HG03575 (cell line): ENCODE data around the gene ADAM15.

Source experiments
- ATAC-seq: cut with Tn5 transposase; IDR thresholded peaks from one replicate; pipeline ENCODE4 v1.9.1; 2021; ENCODE audit not compliant: unreplicated experiment, insufficient number of reproducible peaks, low FRiP score; ENCODE audit errors: extremely low read depth

ADAM15 gene, protein sequence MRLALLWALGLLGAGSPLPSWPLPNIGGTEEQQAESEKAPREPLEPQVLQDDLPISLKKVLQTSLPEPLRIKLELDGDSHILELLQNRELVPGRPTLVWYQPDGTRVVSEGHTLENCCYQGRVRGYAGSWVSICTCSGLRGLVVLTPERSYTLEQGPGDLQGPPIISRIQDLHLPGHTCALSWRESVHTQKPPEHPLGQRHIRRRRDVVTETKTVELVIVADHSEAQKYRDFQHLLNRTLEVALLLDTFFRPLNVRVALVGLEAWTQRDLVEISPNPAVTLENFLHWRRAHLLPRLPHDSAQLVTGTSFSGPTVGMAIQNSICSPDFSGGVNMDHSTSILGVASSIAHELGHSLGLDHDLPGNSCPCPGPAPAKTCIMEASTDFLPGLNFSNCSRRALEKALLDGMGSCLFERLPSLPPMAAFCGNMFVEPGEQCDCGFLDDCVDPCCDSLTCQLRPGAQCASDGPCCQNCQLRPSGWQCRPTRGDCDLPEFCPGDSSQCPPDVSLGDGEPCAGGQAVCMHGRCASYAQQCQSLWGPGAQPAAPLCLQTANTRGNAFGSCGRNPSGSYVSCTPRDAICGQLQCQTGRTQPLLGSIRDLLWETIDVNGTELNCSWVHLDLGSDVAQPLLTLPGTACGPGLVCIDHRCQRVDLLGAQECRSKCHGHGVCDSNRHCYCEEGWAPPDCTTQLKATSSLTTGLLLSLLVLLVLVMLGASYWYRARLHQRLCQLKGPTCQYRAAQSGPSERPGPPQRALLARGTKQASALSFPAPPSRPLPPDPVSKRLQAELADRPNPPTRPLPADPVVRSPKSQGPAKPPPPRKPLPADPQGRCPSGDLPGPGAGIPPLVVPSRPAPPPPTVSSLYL

DNA sequence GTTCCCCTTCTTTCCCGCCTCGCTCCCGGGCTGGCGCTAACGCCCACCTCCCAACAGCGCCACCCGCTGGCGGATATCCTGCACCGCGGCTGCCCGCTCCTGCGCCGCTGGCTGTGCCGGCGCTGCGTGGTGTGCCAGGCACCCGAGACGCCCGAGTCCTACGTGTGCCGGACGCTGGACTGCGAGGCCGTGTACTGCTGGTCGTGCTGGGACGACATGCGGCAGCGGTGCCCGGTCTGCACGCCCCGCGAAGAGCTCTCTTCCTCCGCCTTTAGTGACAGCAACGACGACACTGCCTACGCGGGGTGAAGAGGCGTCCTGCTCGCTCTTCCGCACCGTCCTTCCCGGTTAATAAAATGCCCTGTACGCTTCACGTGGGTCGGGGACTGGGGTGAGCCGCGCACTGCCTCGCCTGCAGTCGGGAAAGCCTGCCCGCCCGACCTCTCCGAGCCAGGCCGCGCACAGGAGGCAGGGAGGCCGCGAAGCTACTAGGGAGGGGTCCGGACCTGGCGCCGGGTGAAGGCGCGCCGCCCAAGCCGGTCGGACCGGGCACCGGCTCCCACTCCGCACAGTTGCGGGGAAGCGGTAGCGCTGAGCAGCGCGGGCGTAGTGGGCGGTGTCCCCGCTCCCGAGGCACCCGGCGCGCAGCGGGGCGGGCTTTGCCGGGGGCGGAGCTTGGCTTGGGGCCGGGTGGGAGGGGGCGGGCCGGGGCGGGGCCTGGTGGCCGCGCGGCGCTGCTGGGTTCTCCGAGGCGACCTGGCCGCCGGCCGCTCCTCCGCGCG lies at the start of gene ADAM15:
TSS of gene ADAM15 (plus strand) at position 757 of the 782 bp plus-strand sequence. CDS start 71 bp downstream, outside the sequence.
- no peak for ATAC-seq

DNA sequence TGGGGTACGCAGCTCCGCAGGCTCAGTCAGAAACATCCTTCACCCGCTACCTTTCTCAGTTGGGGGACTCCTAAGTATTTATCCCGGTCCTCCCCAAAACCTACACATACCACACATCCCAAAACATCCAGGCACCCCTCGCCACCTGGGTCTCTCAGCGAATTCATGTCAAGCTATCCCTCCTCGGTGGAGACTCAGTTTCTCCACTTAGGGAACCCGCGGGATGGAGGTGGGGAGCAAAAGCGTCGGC lies 49.8 kb upstream of the ADAM15 start:
- no peak for ATAC-seq

DNA sequence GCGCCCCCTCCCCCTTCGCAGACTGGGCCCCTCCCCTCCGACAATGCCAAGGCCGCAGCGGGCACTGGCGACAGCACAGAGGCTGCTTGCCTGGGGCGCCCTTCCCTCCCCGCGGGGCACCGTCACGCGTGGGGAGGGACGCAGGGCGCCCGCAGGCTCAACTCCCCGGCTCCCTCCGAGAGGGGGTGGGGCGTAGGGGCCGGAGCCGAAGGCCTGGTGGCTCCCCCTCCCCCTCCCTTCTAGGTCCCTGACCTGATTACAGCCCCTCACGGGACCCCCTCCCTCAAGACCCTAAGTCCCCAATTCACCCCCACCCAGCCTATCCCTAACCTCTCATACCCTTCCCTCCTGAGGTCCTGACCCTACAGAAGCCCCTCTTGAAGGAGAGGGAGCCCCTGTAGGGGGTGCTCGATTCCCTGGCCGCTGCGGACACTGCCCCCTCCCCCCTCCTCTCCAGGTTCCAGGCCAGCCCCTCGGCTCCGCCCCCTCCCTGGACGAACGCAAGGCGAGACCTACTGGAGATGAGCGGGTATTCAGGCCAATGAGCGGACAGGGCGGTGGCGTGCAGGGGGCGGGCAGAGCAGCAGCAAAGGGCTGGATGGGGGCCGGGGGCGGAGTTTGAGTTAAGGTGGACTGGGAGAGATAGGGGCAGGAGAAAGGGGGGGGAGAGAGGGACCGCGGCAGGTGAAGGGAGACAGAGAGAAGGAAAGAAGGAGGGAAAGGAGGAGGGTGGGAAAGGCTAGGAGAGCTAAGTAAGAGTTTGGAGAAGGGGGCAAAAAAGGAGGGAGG lies 49.2 kb upstream of the ADAM15 start:
- ATAC-seq, result no peak

DNA sequence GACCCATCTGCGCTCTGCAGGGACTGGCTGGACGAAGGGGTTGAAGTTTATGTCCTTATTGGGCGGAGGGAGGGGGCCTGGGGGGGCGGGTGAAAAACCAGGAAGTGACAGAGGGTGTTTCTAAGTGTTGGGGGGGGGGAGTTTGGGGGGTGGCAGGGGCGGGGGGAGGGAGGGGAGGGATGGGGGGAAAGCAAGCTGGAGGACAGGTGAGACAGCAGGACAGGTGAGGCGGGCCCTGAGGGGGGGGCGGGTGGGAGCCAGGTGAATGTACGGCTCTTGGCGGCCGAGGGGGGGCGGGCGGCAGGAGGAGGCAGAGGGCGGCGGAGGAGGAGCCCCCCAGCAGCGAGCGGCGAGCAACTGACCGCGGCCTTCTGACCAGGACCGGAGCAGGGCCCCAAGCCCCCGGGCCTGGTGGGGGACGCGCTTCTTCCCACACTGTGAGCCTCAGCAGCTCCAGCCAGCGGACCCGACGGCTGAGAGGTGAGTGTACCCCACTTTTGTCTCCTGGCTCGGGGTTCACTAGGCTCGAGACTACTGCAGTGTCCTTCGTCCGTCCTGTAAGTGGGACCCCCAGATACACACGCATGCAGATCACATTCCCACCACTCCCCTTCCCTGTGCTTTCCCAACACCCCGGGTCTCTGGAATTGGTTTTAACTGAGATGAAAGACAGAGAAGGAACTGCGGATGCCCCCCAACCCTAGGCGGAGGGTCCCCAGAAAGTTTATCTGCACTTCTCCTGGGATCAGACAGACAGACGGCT lies 48.5 kb upstream of the ADAM15 start, which contains the start of gene ZBTB7B:
TSS of gene ZBTB7B (plus strand) at position 339 of the 763 bp plus-strand sequence. CDS start 11,859 bp downstream, outside the sequence.
- no peak for ATAC-seq

DNA sequence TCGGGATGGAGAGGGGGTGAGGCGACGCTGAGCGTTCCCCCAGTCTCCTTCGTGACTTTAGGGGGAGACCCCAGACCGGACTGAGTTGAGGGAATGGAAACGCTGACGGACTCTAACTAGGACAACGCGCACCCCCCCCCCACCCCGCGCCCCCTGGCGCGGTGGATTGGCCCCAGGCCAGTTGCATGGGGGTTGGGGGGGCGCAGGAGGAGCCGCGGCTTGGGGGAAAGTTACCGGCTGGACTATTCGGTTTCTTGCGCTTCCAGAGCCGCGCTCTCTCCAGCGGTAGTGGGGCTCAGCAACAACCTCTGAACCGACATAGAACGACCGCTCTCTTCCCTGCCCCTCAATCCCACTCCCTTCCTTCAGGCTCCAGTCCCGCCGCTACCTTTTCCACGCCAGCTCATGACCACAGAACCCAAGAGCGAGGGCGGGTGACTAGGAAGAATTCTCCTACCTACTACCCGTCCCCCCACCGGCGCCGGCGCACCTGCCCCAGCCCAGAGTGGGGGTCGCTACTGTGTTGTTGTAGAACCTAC lies 47.8 kb upstream of the ADAM15 start:
- no peak for ATAC-seq

DNA sequence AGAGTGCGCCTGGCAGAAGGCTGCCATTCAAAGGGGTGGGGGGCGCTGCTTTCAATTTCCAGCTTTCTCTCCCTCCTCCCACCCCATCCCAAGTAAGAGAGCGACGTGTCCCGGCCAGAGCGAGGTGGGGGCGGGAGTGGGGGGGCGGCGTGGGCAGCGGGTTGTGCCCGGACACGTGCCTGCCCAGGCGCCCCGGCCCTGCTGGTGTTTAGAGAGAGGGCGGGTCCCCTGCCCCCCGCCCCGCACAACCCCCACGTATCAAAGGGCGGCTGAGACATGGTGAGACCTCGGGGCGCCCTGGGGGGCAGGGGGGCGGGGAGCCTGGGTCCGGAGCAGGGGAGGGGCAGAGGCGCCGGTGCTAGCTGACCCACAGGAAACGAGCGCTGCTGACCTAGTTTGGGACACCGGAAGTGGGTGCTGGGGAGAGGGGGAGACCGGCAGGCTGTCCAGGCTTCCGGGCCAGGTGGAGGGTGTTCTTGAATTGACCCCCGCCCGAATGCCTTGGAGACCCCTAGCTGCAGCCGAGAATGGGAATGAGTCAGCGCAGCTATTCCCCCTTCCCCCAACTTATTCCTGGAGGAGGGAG lies 47.3 kb upstream of the ADAM15 start:
- no peak for ATAC-seq

DNA sequence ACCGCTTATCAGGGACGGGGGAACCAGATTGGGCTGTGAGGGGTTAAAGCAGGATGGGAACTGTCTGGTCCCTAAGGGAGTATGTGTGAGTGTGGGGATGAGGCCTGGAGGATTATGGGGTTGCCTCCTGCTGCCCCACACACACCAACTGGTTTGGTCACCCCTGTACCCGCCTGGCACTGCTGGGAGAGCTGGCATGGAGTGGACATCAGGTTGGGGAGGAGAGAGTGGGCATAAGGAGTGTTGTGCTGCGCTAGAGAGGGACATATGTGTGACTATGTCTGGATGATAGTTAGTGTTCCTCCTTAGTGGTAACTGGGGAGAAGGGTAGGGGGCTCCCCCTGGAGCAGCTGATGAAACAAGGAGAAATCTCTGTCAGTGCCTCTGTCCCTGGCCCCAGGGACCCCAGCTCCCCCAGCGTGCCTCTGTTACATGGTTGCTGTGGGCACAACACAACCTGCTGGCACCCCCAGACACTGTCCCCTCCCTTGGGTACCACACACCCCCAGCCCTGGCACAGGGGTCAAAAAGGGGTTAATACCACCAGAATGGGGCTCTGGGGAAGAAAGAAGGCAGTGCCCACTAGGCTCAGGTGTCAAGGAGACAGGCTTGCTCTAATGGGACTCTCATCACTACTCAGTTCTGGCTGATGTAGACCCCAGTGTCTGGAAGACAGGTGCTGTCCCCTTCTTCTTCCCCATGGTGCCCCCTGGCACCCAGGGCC lies 46.6 kb upstream of the ADAM15 start:
- no peak for ATAC-seq

DNA sequence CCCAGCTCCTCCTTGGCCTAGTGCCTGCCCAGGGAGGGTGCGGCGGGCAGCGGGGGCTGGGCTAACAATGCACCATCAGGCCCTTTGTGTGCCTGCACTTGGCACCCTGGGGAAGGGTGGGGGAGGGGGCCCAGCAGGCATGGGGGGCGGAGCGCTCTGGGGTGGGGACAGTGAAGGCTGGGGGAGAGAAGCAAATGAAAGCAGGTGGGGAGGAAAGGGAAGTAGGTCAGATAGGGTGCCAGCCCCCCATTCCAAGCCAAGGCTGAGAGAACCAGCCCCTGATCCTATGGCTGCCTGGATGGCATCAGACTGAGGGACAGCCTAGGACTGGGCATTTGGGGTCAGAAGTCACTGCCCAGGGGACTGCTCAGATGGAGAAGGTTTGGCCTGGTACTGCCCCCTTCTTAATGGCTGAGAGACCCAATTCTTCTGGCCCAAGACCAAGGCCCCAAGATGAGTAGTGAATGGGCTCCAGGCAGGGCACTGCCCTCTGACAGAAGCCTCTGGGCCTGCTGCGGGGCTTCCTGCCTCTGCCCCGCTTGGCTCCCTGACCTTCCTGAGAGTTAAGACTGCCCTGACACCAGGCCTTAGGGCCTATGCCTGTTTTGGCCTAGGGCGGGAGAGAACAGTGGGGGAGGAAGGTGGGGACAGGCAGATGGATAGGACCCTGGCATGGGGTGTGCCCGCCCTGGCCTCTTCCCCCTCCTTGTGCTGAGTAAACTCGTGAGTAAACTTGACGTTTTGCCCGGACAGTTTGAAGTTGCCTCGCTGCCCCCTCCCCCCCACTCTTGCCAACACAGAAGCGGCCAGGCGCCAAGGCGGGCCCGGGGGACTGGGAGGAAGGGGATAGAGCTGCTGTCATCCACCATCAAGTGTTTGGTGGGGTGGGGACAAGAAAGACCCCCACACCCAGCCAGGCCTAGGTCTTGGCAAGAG lies 45.8 kb upstream of the ADAM15 start:
- no peak for ATAC-seq

DNA sequence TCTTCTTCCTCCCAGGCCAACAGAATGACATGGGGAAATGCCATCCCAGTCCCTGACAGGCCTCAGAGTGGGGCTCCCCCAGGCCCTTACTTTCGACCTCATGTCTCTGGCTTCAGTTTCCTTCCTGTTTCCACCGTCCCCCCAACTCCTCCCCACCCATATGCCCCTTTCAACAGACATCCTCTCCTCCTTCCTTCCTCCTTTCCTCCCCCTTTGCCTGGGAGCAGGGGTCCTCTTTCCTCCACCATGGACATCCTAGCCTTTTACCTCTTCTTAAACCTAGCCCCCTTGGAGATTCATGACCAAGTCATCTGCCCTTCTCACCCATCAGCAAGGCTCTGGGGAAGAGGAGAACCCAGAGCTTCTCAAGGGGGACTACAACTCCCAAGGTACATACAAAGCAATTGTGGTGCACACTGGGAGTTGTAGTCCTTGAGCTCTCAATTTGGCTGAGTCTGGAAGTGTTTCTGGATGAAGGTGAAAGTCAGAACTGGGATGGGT lies 44.5 kb upstream of the ADAM15 start:
- no peak for ATAC-seq

DNA sequence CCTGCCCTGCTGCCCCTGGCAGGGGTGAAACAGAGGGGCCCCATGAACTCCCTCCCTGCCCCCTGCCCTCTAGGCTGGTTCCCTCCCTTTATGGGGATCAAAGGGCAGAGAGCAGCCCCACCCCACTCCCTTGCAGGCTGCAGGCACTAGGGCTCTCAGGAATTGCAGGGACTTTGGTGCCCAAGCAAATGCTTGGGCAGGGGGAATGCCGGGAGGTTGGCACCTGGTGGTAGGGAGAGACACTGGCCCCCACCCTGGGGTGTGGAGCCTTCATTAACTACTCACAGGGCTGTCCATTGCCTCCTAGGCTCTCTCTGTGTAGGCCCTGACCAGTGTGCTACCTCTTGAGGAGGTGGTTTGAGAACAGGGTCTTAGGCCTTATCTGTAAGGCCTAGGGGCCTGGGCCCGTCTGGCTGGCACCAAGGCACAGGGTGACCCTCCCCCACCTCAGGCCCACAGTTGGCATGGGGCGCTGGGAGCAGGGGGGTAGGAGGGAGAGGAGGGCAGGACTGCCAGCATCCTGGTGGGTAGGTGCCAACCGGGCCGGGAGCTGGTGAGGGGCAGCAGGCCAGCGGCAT lies 43.8 kb upstream of the ADAM15 start:
- ATAC-seq, result no peak

DNA sequence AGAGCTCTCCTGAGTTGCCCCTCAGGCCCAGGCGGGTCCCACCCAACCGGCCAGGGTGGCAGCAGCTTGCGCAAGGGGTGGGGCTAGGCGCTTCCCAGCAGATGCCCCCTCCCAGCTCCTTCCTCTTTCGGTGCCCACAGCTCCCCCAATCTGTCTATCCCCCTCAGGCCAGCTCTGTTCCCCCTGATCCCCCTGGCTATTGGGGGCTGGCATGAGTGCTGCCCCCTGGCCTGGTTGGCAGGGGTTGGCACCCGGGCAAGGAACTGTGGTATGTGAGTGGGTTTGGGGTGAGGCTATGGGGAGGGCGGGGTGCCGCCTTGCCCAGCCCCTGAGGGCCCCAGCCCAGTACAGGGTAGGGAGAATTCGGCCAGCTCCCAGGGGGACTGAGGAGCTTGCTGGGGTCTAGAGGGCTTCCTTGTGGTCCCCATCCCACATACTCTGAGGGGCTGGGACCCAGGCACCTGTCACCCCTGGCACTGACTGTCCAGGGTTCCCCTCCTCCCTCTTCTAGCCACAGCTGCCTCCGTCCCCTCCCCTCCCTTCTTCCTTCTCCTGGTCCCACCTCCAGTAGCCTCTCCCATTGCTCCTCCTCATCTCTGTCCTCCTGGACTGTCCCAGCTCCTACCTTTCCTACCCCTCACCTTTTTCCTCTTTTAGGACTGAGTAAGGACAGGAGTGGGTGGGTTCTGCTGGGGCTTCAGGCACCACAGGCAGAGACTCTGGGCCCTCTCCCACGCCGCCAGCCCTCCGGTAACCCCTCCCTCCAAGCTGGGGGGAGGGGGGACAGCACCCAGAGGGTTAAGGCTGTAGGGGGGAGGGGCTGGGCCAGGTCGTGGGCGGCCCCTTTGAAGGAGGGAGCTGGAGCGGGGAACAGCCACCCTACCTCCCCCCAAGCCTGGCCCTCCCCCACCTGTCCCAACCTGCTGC lies 42.8 kb upstream of the ADAM15 start:
- ATAC-seq, result no peak

DNA sequence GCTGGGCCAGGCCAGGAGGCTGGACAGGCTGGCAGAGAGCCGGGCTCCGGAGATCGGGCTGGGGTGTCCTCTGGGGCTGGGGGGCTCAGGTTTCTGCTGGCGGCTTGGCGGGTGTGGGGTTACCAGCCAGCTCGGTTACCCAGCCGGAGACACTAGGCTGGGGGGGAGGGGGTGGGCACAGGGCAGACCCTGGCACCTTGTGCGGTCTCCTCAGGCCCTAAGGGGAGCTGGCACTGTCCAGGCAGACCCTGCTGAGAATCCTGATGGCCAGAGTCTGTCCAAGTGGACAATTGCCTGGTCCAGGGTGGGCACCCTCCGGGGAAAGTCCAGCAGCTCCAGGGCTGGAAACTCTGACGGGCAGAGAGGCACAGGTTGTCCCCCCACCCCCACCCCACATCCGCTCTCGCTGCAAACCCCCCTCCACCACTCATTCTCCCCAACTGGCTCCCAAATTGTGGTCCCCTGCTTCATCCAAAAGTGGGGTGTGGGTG lies 41.9 kb upstream of the ADAM15 start:
- no peak for ATAC-seq

DNA sequence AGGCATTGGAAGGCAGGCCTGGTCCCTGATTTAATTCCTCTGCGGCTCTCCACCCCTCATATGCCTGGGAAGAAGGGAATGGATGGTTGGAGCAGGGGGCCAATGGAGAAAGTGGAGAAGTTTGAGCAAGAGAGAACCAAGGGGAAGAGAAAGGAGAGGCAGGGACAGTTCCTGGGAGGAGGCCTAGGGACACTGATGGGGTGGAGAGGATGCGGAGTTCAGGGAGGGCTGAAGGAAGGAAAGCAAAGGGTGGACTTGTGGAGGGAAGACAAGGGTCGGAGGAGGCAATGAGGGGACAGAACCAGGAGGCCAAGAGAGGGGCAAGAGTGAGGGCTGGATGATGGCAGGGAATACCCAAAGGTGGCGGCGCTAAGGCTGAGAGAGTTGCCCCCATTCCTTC lies 41.4 kb upstream of the ADAM15 start:
- ATAC-seq, result no peak

DNA sequence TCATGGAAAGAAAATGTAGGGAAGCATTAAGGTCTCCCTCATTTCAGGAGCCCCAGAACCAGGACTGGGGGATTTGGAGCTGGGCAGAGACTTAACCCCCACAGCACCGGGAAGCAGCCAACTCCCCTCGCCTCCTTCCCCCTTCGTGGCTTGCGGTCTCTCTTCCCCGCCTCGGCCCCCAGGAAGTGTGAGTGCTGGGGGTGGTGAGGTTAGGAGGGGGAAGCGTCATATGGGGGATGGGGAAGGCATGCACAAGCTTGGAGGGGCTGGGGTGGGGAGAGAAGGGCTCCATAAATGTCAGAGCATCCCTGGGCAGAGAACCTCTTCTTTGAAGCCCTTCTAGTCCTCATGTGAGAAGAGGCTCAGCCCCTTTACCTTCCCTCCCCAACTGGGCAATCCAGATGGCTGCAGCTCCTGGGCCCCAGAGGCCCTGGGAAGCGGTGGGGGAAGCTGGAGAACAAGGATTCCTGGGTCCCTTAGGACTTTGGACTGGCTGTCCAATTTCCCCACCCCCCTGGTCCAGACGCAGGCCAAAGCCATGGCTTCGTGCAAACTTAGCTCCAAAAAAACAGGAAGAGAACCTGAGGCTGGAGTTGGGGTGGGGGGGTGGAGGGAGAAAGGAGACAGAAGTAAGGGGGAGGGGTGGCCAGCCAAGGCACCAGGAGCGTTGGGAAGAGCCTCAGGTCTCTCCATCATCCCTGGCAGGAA lies 40.8 kb upstream of the ADAM15 start:
- no peak for ATAC-seq
